B cell (primary cell): ENCODE data around the gene SCP2. TPM values are rescaled to one million over a fixed set of nuclear protein-coding genes. Genes with fewer than 3 reads are reported as not detected.

Experiments
- ATAC-seq: fragments of 200-7000 bp; cut with Tn5 transposase; one replicate; pipeline ENCODE4 v1.10.0; 2021; ENCODE audit warnings: low read depth, mild to moderate bottlenecking, moderate number of reproducible peaks, moderate library complexity
- CTCF ChIA-PET: fragments of 350-600 bp; sonication (Branson Sonifier 250); formaldehyde crosslinking; loops from one replicate; lab custom pipeline; 2021; ENCODE audit warnings: antibody characterized with exemption, inconsistent platforms; lab: Charles Lee
- POLR2A ChIA-PET: fragments of 350-600 bp; sonication (Branson Sonifier 250); formaldehyde crosslinking; loops from one replicate; lab custom pipeline; 2021; ENCODE audit warnings: antibody characterized with exemption; lab: Charles Lee
- DNase-seq: peaks from one replicate; pipeline ENCODE4 v3.0.0; 2013
- H2AFZ ChIP-seq: 2 replicates; pipeline ENCODE4 v1.6.1; 2012; ENCODE audit warnings: mild to moderate bottlenecking, low read depth, low read length; ENCODE audit not compliant: insufficient read depth, poor library complexity, severe bottlenecking
- H3K27ac ChIP-seq, 2 donors: 1 replicate in 1 of 2; 2 replicates in 1 of 2; pipeline ENCODE4 v1.5.1; 2012 to 2013; ENCODE audit warnings: low read length in 2 of 2, mild to moderate bottlenecking in 2 of 2, moderate library complexity in 1 of 2
- H3K27me3 ChIP-seq, 4 experiments: fragments of 200-600 bp in 1 of 4; sonication (generic) in 1 of 4; replicated peaks in 1 of 4; 1 replicate in 2 of 4; 2 replicates in 2 of 4; pipeline versions ENCODE4 v1.6.1 to v1.7.0; 2013 to 2016; ENCODE audit warnings: low read length in 3 of 4, mild to moderate bottlenecking in 2 of 4, mixed read lengths in 1 of 4, moderate library complexity in 1 of 4; ENCODE audit not compliant: insufficient read depth in 4 of 4, control insufficient read depth in 3 of 4; ENCODE audit errors: control extremely low read depth in 1 of 4
- H3K36me3 ChIP-seq, 2 experiments: replicated peaks in 1 of 2; 1 replicate in 1 of 2; 2 replicates in 1 of 2; pipeline versions ENCODE4 v1.6.1 to v1.7.1; 2013; ENCODE audit warnings: low read length in 1 of 2; ENCODE audit not compliant: insufficient read depth in 2 of 2, control insufficient read depth in 1 of 2; ENCODE audit errors: control extremely low read depth in 1 of 2, extremely low read depth in 1 of 2
- H3K4me1 ChIP-seq, 2 donors: fragments of 200-600 bp in 1 of 2; sonication (generic) in 1 of 2; 1 replicate in 1 of 2; 2 replicates in 1 of 2; pipeline versions ENCODE4 v1.5.1 to v1.6.1; 2013 to 2017; ENCODE audit warnings: low read length in 2 of 2; ENCODE audit not compliant: control insufficient read depth in 2 of 2, insufficient read depth in 2 of 2
- H3K4me2 ChIP-seq: replicated peaks from 2 replicates; pipeline ENCODE3; 2012; ENCODE audit warnings: mild to moderate bottlenecking, low read depth, low read length; ENCODE audit not compliant: poor library complexity, severe bottlenecking
- H3K4me3 ChIP-seq, 5 experiments: fragments of 200-600 bp in 1 of 5; sonication (generic) in 1 of 5; 1 replicate in 3 of 5; 2 replicates in 2 of 5; pipeline versions ENCODE4 v1.5.1 to v1.7.0; 2011 to 2016; ENCODE audit warnings: low read length in 4 of 5, mild to moderate bottlenecking in 4 of 5, low read depth in 2 of 5, control low read depth in 1 of 5, moderate library complexity in 1 of 5; ENCODE audit not compliant: insufficient read depth in 1 of 5; ENCODE audit errors: control extremely low read depth in 1 of 5, extremely low read depth in 1 of 5
- H3K79me2 ChIP-seq: fragments of 200-600 bp; sonication (generic); one replicate; pipeline ENCODE4 v1.6.0; 2016; ENCODE audit warnings: low read length; ENCODE audit not compliant: control insufficient read depth, insufficient read depth
- H3K9ac ChIP-seq: fragments of 200-600 bp; sonication (generic); 2 replicates; pipeline ENCODE4 v1.6.1; 2017; ENCODE audit warnings: mild to moderate bottlenecking, low read length, moderate library complexity
- H3K9me3 ChIP-seq, 3 donors: one replicate each; pipeline versions ENCODE4 v1.6.1 to v1.7.1; 2013; ENCODE audit warnings: low read length in 2 of 3; ENCODE audit not compliant: control insufficient read depth in 2 of 3, insufficient read depth in 1 of 3; ENCODE audit errors: control extremely low read depth in 1 of 3
- H4K20me1 ChIP-seq: 2 replicates; pipeline ENCODE4 v1.6.0; 2012; ENCODE audit warnings: mild to moderate bottlenecking, low read length; ENCODE audit not compliant: insufficient read depth, control insufficient read depth, poor library complexity, severe bottlenecking
- H3K27ac Mint-ChIP-seq: one replicate; pipeline ENCODE4 v1.8.0; 2021; ENCODE audit warnings: mixed read lengths
- H3K27me3 Mint-ChIP-seq: one replicate; pipeline ENCODE4 v1.8.0; 2021; ENCODE audit warnings: mixed read lengths
- H3K4me1 Mint-ChIP-seq: one replicate; pipeline ENCODE4 v1.8.0; 2021; ENCODE audit warnings: mixed read lengths
- H3K4me3 Mint-ChIP-seq: one replicate; pipeline ENCODE4 v1.8.0; 2021; ENCODE audit warnings: mixed read lengths
- H3K9me3 Mint-ChIP-seq: one replicate; pipeline ENCODE4 v1.8.0; 2022; ENCODE audit warnings: mixed read lengths; ENCODE audit not compliant: insufficient read depth
- CTCF ChIP-seq: fragments of 200-600 bp; IDR thresholded peaks from one replicate; pipeline ENCODE4 v1.8.0; 2022; ENCODE audit warnings: antibody characterized with exemption, mild to moderate bottlenecking
- EZH2 ChIP-seq: IDR thresholded peaks from 2 replicates; pipeline ENCODE4 v1.6.1; 2012; ENCODE audit warnings: borderline replicate concordance, low read depth, mild to moderate bottlenecking, moderate library complexity, low read length; ENCODE audit not compliant: insufficient read depth, poor library complexity, severe bottlenecking
- WGBS: methylation state at CpG from one replicate; pipeline ENCODE4 v1.1.5; 2013; ENCODE audit warnings: missing lambda C conversion rate; ENCODE audit not compliant: insufficient coverage; 5-methylcytosine and 5-hydroxymethylcytosine counted together
- intact Hi-C: fragments of 100-400 bp; cut with micrococcal nuclease; formaldehyde crosslinking; loops from one replicate; pipeline ENCODE4 v1.10.0; 2022
- polyA plus RNA-seq: library from polyadenylated mRNA; depleted of rRNA; stranded (reverse); fragments of >200 nt; gene quantifications from 2 replicates; pipeline ENCODE4 v1.2.3, GENCODE V29; 2012
- total RNA-seq, 2 donors: library from RNA; stranded (reverse); fragments of 120-200 nt in 1 of 2; gene quantifications; 1 replicate in 1 of 2; 2 replicates in 1 of 2; pipeline versions ENCODE4 v1.2.3 to v1.2.4, GENCODE V29; 2013 to 2022

SCP2 gene
- total and polyA plus RNA-seq, 2 donors (not counting 1 experiment from before 2014, with no cell fraction given) = 19.4 to 46.6 TPM

GRCh38 chr1:53061123-53061858 is 134.2 kb downstream of the SCP2 start:
- POLR2A ChIA-PET = no interaction called here

More at GRCh38 chr1:53061123-53061858, 134.2 kb downstream of the SCP2 start:
- CTCF ChIA-PET = no interaction called here
- 49% methylated on average over 18 of the region's 19 CpGs for WGBS
- Histone ChIP-seq H3K27me3 (peaks cover 0 to 46% (median 13%) of the 10 kb centered on the region in 4 experiments), H3K36me3 (no peaks in the 10 kb centered on the region), H3K27ac (no peak overlapping the region), H2AFZ (no peak overlapping the region), H4K20me1 (no peaks in the 10 kb centered on the region), H3K9me3 (no peaks in the 10 kb centered on the region), H3K4me2 (no peak overlapping the region), H3K4me3 (no peak overlapping the region), H3K9ac (no peak overlapping the region), H3K4me1 (peaks cover 9 to 13% of the 10 kb centered on the region in 2 donors), H3K79me2 (no peaks in the 10 kb centered on the region)
- intact Hi-C loops = no loop called here
- no peak overlapping the region for H3K27ac Mint-ChIP-seq
- no peak for ATAC-seq
- H3K27me3 Mint-ChIP-seq = peaks cover 39% of the 10 kb centered on the region
- peak overlapping the region; percentile 49 for H3K4me3 Mint-ChIP-seq
- no peaks in the 10 kb centered on the region for H3K9me3 Mint-ChIP-seq
- peaks cover 8% of the 10 kb centered on the region for H3K4me1 Mint-ChIP-seq
- DNase-seq = no peak
- no peak for TF ChIP-seq CTCF
- no peak for TF ChIP-seq EZH2
